Esophagus squamous epithelium (tissue), 5 donors: ENCODE results near the gene ASB7. TPM values are rescaled to one million over a fixed set of nuclear protein-coding genes. Genes with fewer than 3 reads are reported as not detected.

ENCODE experiments used
- DNase-seq: peaks from one replicate; lab custom pipeline; 2025; lab: John Stamatoyannopoulos, UW
- H3K27ac ChIP-seq, 4 donors: fragments of 200-600 bp; sonication (generic); one replicate each; pipeline ENCODE4 v1.5.1; 2016 to 2019; ENCODE audit warnings: mild to moderate bottlenecking in 1 of 4
- H3K27me3 ChIP-seq, 4 donors: fragments of 200-600 bp; sonication (generic); 1 replicate in 3 of 4; 2 replicates in 1 of 4; pipeline versions ENCODE4 v1.5.1 to v1.6.0; 2017 to 2021; ENCODE audit warnings: antibody characterized with exemption in 1 of 4
- H3K36me3 ChIP-seq, 3 donors: fragments of 200-600 bp; sonication (generic); one replicate each; pipeline ENCODE4 v1.5.1; 2016 to 2019
- H3K4me1 ChIP-seq, 3 donors: fragments of 200-600 bp; sonication (generic); one replicate each; pipeline ENCODE4 v1.5.1; 2017 to 2019
- H3K4me3 ChIP-seq, 4 donors: fragments of 200-600 bp; sonication (generic); 1 replicate in 3 of 4; 2 replicates in 1 of 4; pipeline ENCODE4 v1.5.1; 2016 to 2019; ENCODE audit warnings: mild to moderate bottlenecking in 2 of 4, moderate library complexity in 1 of 4
- H3K9me3 ChIP-seq, 3 donors: fragments of 200-600 bp; sonication (generic); one replicate each; pipeline ENCODE4 v1.5.1; 2016 to 2019
- POLR2A ChIP-seq, 4 donors: fragments of 450-650 bp; IDR thresholded peaks; one replicate each; pipeline ENCODE4 v1.6.1; 2017; ENCODE audit warnings: antibody characterized with exemption in 4 of 4, mild to moderate bottlenecking in 4 of 4, moderate library complexity in 3 of 4
- WGBS, 2 donors: methylation state at CpG; one replicate each; pipeline ENCODE4 v1.1.5; 2018; 5-methylcytosine and 5-hydroxymethylcytosine counted together
- intact Hi-C: fragments of 100-400 bp; cut with DNase I; formaldehyde crosslinking; loops from one replicate; pipeline ENCODE4 v1.15.0; 2022
- total RNA-seq, 4 donors: library from RNA; depleted of rRNA; stranded (reverse); fragments of >200 nt; gene quantifications; one replicate each; pipeline ENCODE4 v1.1.0, GENCODE V29; 2016
- TF ChIP-seq, protein P1 (sequence below), 6 experiments: fragments of 450-650 bp in 4 of 6; fragments of 200-600 bp in 2 of 6; sonication (generic) in 2 of 6; IDR thresholded peaks; one replicate each; pipeline ENCODE4 v1.5.1; 2016 to 2019; ENCODE audit warnings: antibody characterized with exemption in 6 of 6, mild to moderate bottlenecking in 4 of 6, moderate library complexity in 4 of 6
- donor health status: DM: yes; HTN: yes; CAD: no.

The ASB7 gene
- total RNA-seq, 4 donors from 2014 or later: 9.7 to 12.3 (median 12.0) TPM

GRCh38 chr15:100570735-100571313 is 31.6 kb upstream of the ASB7 start:
- Histone ChIP-seq H3K27ac (no peak overlapping the region), H3K36me3 (peaks cover 0 to 65% (median 0%) of the 10 kb centered on the region in 3 donors), H3K27me3 (no peaks in the 10 kb centered on the region), H3K4me1 (peaks cover 0 to 18% (median 0%) of the 10 kb centered on the region in 3 donors), H3K4me3 (no peak overlapping the region), H3K9me3 (no peaks in the 10 kb centered on the region)
- TF ChIP-seq, protein P1, sequence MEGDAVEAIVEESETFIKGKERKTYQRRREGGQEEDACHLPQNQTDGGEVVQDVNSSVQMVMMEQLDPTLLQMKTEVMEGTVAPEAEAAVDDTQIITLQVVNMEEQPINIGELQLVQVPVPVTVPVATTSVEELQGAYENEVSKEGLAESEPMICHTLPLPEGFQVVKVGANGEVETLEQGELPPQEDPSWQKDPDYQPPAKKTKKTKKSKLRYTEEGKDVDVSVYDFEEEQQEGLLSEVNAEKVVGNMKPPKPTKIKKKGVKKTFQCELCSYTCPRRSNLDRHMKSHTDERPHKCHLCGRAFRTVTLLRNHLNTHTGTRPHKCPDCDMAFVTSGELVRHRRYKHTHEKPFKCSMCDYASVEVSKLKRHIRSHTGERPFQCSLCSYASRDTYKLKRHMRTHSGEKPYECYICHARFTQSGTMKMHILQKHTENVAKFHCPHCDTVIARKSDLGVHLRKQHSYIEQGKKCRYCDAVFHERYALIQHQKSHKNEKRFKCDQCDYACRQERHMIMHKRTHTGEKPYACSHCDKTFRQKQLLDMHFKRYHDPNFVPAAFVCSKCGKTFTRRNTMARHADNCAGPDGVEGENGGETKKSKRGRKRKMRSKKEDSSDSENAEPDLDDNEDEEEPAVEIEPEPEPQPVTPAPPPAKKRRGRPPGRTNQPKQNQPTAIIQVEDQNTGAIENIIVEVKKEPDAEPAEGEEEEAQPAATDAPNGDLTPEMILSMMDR (IDR thresholded peaks at IDR 0.05): no peak
- TF ChIP-seq POLR2A (IDR thresholded peaks at IDR 0.05): no peak
- no peak for DNase-seq
- intact Hi-C loops: no loop called here
- 87 to 93% methylated on average over 4 of the region's 4 CpGs for WGBS, 2 donors

DNA sequence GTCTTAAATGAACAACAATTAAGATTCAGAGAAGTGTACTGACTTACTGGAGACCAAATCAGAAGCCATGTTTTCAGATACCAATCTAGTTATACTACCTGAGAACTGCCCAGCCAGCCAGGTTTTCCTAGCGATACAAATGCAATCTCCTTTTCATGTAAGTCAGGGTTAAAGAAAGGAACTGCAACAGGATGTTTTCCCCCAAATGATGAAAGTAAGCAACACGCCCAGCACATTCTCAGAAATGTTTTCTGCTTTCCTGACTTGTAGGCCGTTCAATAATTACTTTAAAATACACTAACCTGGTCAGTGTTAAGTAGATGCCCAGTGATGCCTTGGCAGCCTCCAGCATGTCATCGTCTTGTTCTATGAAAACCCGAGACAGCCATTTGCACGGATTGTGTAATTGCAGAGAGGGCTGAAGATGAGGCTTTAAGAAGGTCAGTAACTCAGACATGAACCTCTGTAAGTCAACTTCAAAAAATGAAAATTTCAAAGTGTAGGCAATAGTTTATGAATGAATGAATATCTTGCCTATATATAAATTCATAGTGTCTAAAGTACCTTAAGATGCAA is 30.7 kb upstream of the ASB7 start:
- TF ChIP-seq, protein P1 (IDR thresholded peaks at IDR 0.05): no peak
- no peak for TF ChIP-seq POLR2A (IDR thresholded peaks at IDR 0.05)
- Histone ChIP-seq H3K4me3 (no peak overlapping the region), H3K27ac (no peak overlapping the region), H3K36me3 (peaks cover 0 to 65% (median 0%) of the 10 kb centered on the region in 3 donors), H3K4me1 (peaks cover 0 to 10% (median 0%) of the 10 kb centered on the region in 3 donors), H3K9me3 (no peaks in the 10 kb centered on the region), H3K27me3 (no peaks in the 10 kb centered on the region)
- no peak for DNase-seq
- 74 to 75% methylated on average over 6 of the region's 6 CpGs for WGBS, 2 donors
- intact Hi-C loops: no loop called here

GRCh38 chr15:100572362-100572983 is 29.9 kb upstream of the ASB7 start:
- no peak overlapping the region for H3K27ac ChIP-seq
- WGBS, 2 donors: 53 to 55% methylated on average over 4 of the region's 4 CpGs
- no peak for TF ChIP-seq POLR2A (IDR thresholded peaks at IDR 0.05)
- TF ChIP-seq, protein P1 (IDR thresholded peaks at IDR 0.05): peak in 5 of 6 experiments; percentile 20 to 73 (median 65)
- no peaks in the 10 kb centered on the region for H3K27me3 ChIP-seq
- H3K9me3 ChIP-seq: no peaks in the 10 kb centered on the region
- H3K4me3 ChIP-seq: no peak overlapping the region
- peaks cover 0 to 65% (median 0%) of the 10 kb centered on the region in 3 donors for H3K36me3 ChIP-seq
- intact Hi-C loops: no loop called here
- peaks cover 0 to 10% (median 0%) of the 10 kb centered on the region in 3 donors for H3K4me1 ChIP-seq
- no peak for DNase-seq

DNA sequence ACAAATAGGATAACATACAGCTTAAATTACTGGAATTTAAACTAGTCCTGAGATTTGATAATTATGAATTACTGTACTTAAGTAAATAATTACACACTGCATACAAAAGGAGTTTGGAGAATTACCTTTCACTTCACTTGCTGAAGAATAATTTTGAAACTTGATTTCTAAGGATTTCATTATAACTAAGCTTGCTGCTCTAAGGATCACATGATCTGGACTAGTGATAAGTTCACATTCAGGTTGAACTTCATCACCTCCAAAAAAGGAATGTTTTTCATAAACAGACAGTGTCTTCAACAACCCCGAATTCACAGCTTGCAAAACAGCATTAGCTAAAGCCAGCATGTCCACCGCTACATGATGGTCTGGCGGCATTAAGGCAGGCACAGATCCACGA is 28.9 kb upstream of the ASB7 start:
- no peaks in the 10 kb centered on the region for H3K27me3 ChIP-seq
- peaks cover 0 to 59% (median 0%) of the 10 kb centered on the region in 3 donors for H3K36me3 ChIP-seq
- H3K4me3 ChIP-seq: no peak overlapping the region
- H3K4me1 ChIP-seq: peaks cover 0 to 10% (median 0%) of the 10 kb centered on the region in 3 donors
- intact Hi-C loops: no loop called here
- TF ChIP-seq POLR2A (IDR thresholded peaks at IDR 0.05): no peak
- TF ChIP-seq, protein P1 (IDR thresholded peaks at IDR 0.05): no peak
- no peak overlapping the region for H3K27ac ChIP-seq
- no peak for DNase-seq
- no peaks in the 10 kb centered on the region for H3K9me3 ChIP-seq
- WGBS, 2 donors: 87 to 94% methylated on average over 4 of the region's 4 CpGs

- WGBS, 2 donors: 82 to 90% methylated on average over 4 of the region's 4 CpGs
- no peak for DNase-seq
- Histone ChIP-seq H3K27ac (no peak overlapping the region), H3K4me3 (no peak overlapping the region), H3K27me3 (no peaks in the 10 kb centered on the region), H3K36me3 (peaks cover 0 to 13% (median 0%) of the 10 kb centered on the region in 3 donors), H3K4me1 (no peaks in the 10 kb centered on the region), H3K9me3 (no peaks in the 10 kb centered on the region)
- intact Hi-C loops: no loop called here
- TF ChIP-seq POLR2A (IDR thresholded peaks at IDR 0.05): no peak
- TF ChIP-seq, protein P1 (IDR thresholded peaks at IDR 0.05): no peak
Observed at GRCh38 chr15:100580414-100580813, 22.0 kb upstream of the ASB7 start.
